Lung (tissue), 12 donors: ENCODE measurements around the gene HAUS5. TPM values are rescaled to one million over a fixed set of nuclear protein-coding genes. Genes with fewer than 3 reads are reported as not detected.
"Not testable (repeated sequence)": the region's sequence is repeated elsewhere in the genome, so short reads cannot be mapped to it uniquely, and the experiment has no call there.

Source experiments
- ATAC-seq: fragments of 200-7000 bp; cut with Tn5 transposase; one replicate; pipeline ENCODE4 v1.9.1; 2020; ENCODE audit warnings: moderate number of reproducible peaks; ENCODE audit not compliant: insufficient read depth, low FRiP score
- DNase-seq, 3 donors: peaks; one replicate each; pipeline ENCODE4 v3.0.0-alpha.2; 2013 to 2017
- H3K27ac ChIP-seq, 2 donors: one replicate each; pipeline ENCODE4 v1.5.1; 2013; ENCODE audit warnings: mild to moderate bottlenecking in 2 of 2, moderate library complexity in 2 of 2, control low read depth in 1 of 2, inconsistent platforms in 1 of 2, low read depth in 1 of 2, low read length in 1 of 2
- H3K27me3 ChIP-seq, 3 donors: one replicate each; pipeline ENCODE4 v1.5.1; 2013; ENCODE audit warnings: low read length in 2 of 3; ENCODE audit not compliant: control insufficient read depth in 3 of 3, insufficient read depth in 3 of 3
- H3K36me3 ChIP-seq, 4 donors: one replicate each; pipeline ENCODE4 v1.5.1; 2013; ENCODE audit warnings: low read length in 4 of 4, mild to moderate bottlenecking in 1 of 4, moderate library complexity in 1 of 4; ENCODE audit not compliant: control insufficient read depth in 4 of 4, insufficient read depth in 4 of 4
- H3K4me1 ChIP-seq, 5 donors: one replicate each; pipeline ENCODE4 v1.5.1; 2013; ENCODE audit warnings: low read length in 5 of 5, mild to moderate bottlenecking in 2 of 5, moderate library complexity in 1 of 5; ENCODE audit not compliant: control insufficient read depth in 5 of 5, insufficient read depth in 5 of 5
- H3K4me3 ChIP-seq: one replicate; pipeline ENCODE4 v1.5.1; 2013; ENCODE audit warnings: mild to moderate bottlenecking, control low read depth, moderate library complexity
- H3K9ac ChIP-seq, 2 donors: one replicate each; pipeline ENCODE4 v1.5.1; 2013; ENCODE audit warnings: low read length in 2 of 2, control low read depth in 1 of 2; ENCODE audit not compliant: insufficient read depth in 1 of 2
- H3K9me3 ChIP-seq, 4 donors: one replicate each; pipeline ENCODE4 v1.5.1; 2013; ENCODE audit warnings: low read length in 3 of 4, mild to moderate bottlenecking in 1 of 4, moderate library complexity in 1 of 4; ENCODE audit not compliant: control insufficient read depth in 4 of 4, insufficient read depth in 3 of 4
- CTCF ChIP-seq: IDR thresholded peaks from 2 replicates; pipeline ENCODE4 v1.5.1; 2012; ENCODE audit warnings: mild to moderate bottlenecking; ENCODE audit errors: control extremely low read depth, extremely low read depth
- WGBS, 2 donors: extraction: QIAGEN DNeasy Blood & Tissue Kit; methylation state at CpG; one replicate each; pipeline ENCODE4 v1.1.7; 2013; 5-methylcytosine and 5-hydroxymethylcytosine counted together
- polyA plus RNA-seq, 2 donors: library from polyadenylated mRNA; stranded (reverse); fragments of 200-250 nt; gene quantifications; one replicate each; pipeline ENCODE4 v1.2.1, GENCODE V29; 2013
- total RNA-seq, 2 donors: library from RNA; depleted of rRNA in 1 of 2; stranded (reverse); fragments of >200 nt in 1 of 2; gene quantifications; one replicate each; pipeline ENCODE4 v1.2.1, GENCODE V29; 2014 to 2021
- donor health status: control.
- donor health status: control.
- donor health status: Bipolar disorder and iron deficiency.
- donor health status: healthy.
- donor health status: DM: yes; HTN: yes; CAD: no.

HAUS5 gene
- total and polyA plus RNA-seq, 4 donors, result 6.0 to 16.5 (median 14.8) TPM

GRCh38 chr19:35585848-35586247, 26.7 kb upstream of the HAUS5 start, which contains the start of gene PMIS2:
TSS of gene PMIS2 (plus strand) at chr19:35586173. CDS start at chr19:35586260, 87 bp downstream.
- Histone ChIP-seq H3K4me3 (no peak within 1 kb of the TSS), H3K36me3 (no peaks in the 10 kb centered on the region), H3K9ac (no peak within 1 kb of the TSS), H3K9me3 (no peaks in the 10 kb centered on the region), H3K27ac (no peak within 1 kb of the TSS), H3K27me3 (peaks cover 0 to 4% (median 3%) of the 10 kb centered on the region in 3 donors), H3K4me1 (no peaks in the 10 kb centered on the region)
- DNase-seq (no peak), ATAC-seq (no peak)
- no peak for TF ChIP-seq CTCF
- WGBS, 2 donors, result 30 to 59% methylated on average over 16 of the region's 16 CpGs

- Histone ChIP-seq H3K36me3 (no peaks in the 10 kb centered on the region), H3K9ac (no peak overlapping the region), H3K27ac (no peak overlapping the region), H3K9me3 (no peaks in the 10 kb centered on the region), H3K27me3 (peaks cover 0 to 4% (median 3%) of the 10 kb centered on the region in 3 donors), H3K4me3 (no peak overlapping the region), H3K4me1 (no peaks in the 10 kb centered on the region)
- ATAC-seq, result no peak
- no peak for DNase-seq
- WGBS, 2 donors, result 42 to 48% methylated on average over 1 of the region's 1 CpG
- TF ChIP-seq CTCF, result no peak
Measured at GRCh38 chr19:35587321-35587720, 25.2 kb upstream of the HAUS5 start.

- Histone ChIP-seq H3K9me3 (no peaks in the 10 kb centered on the region), H3K4me1 (no peaks in the 10 kb centered on the region), H3K4me3 (no peak overlapping the region), H3K27ac (no peak overlapping the region), H3K36me3 (no peaks in the 10 kb centered on the region), H3K9ac (no peak overlapping the region), H3K27me3 (no peaks in the 10 kb centered on the region)
- 85 to 89% methylated on average over 3 of the region's 3 CpGs for WGBS, 2 donors
- ATAC-seq (no peak), DNase-seq (no peak)
- no peak for TF ChIP-seq CTCF
Measured at GRCh38 chr19:35590875-35591274, 21.7 kb upstream of the HAUS5 start.

- no peaks in the 10 kb centered on the region for H3K36me3 ChIP-seq
- no peak overlapping the region for H3K9ac ChIP-seq
- DNase-seq (peak; percentile 28 to 63 (median 45)), ATAC-seq (no peak)
- no peaks in the 10 kb centered on the region for H3K9me3 ChIP-seq
- no peak overlapping the region for H3K27ac ChIP-seq
- H3K4me1 ChIP-seq, result no peaks in the 10 kb centered on the region
- peaks cover 0 to 3% (median 0%) of the 10 kb centered on the region in 3 donors for H3K27me3 ChIP-seq
- 22 to 28% methylated on average over 8 of the region's 8 CpGs for WGBS, 2 donors
- no peak overlapping the region for H3K4me3 ChIP-seq
- TF ChIP-seq CTCF, result peak; percentile 9
Measured at GRCh38 chr19:35592226-35592625, 20.3 kb upstream of the HAUS5 start.

GRCh38 chr19:35595026-35595425, 17.5 kb upstream of the HAUS5 start:
- not testable (repeated sequence) for H3K9me3 ChIP-seq, H3K27ac ChIP-seq, ATAC-seq, H3K36me3 ChIP-seq, H3K9ac ChIP-seq, H3K27me3 ChIP-seq, H3K4me1 ChIP-seq, DNase-seq, H3K4me3 ChIP-seq
- 78 to 84% methylated on average over 3 of the region's 3 CpGs for WGBS, 2 donors
